Measurements from ENCODE around the gene THSD7B.

GRCh38 chr2:137570484-137570883 is 805.1 kb downstream of the THSD7B start:
- TF ChIP-seq POLR2A (IDR thresholded peaks at IDR 0.05): no peak
- TF ChIP-seq, protein P1, sequence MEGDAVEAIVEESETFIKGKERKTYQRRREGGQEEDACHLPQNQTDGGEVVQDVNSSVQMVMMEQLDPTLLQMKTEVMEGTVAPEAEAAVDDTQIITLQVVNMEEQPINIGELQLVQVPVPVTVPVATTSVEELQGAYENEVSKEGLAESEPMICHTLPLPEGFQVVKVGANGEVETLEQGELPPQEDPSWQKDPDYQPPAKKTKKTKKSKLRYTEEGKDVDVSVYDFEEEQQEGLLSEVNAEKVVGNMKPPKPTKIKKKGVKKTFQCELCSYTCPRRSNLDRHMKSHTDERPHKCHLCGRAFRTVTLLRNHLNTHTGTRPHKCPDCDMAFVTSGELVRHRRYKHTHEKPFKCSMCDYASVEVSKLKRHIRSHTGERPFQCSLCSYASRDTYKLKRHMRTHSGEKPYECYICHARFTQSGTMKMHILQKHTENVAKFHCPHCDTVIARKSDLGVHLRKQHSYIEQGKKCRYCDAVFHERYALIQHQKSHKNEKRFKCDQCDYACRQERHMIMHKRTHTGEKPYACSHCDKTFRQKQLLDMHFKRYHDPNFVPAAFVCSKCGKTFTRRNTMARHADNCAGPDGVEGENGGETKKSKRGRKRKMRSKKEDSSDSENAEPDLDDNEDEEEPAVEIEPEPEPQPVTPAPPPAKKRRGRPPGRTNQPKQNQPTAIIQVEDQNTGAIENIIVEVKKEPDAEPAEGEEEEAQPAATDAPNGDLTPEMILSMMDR (IDR thresholded peaks at IDR 0.05): no peak
